NCI-H2029 (cell line): ENCODE data around the gene SLC35B4.
A peak's percentile ranks its signal among the peaks of the same experiment; 100 is the strongest.
"Not testable (repeated sequence)": the region's sequence is repeated elsewhere in the genome, so short reads cannot be mapped to it uniquely, and the experiment has no call there.

ENCODE experiments used
- DNase-seq: peaks from one replicate; lab custom pipeline; 2025; lab: John Stamatoyannopoulos, UW

Gene SLC35B4

GRCh38 chr7:134331393-134331792 lies 14.7 kb upstream of the SLC35B4 start:
- no peak for DNase-seq

- no peak for DNase-seq
These were observed 14.2 kb upstream of the SLC35B4 start for GRCh38 chr7:134330974-134331373.

- no peak for DNase-seq
These were observed 13.1 kb upstream of the SLC35B4 start for GRCh38 chr7:134329614-134330346.

GRCh38 chr7:134328900-134329299 lies 12.2 kb upstream of the SLC35B4 start:
- DNase-seq: no peak

- DNase-seq: peak; percentile 22
These were observed 11.2 kb upstream of the SLC35B4 start for GRCh38 chr7:134327896-134328295.

GRCh38 chr7:134324107-134324506 lies 7.4 kb upstream of the SLC35B4 start:
- no peak for DNase-seq

- no peak for DNase-seq
These were observed 3.5 kb upstream of the SLC35B4 start for GRCh38 chr7:134320201-134320600.

- no peak for DNase-seq
These were observed 1.7 kb upstream of the SLC35B4 start for GRCh38 chr7:134318443-134318842.

GRCh38 chr7:134317434-134317833 lies 704 bp upstream of the SLC35B4 start:
- DNase-seq: no peak

- no peak for DNase-seq
These were observed 821 bp downstream of the SLC35B4 start for GRCh38 chr7:134315679-134316538.

- DNase-seq: no peak
These were observed 3.2 kb downstream of the SLC35B4 start for GRCh38 chr7:134313543-134313942.

- no peak for DNase-seq
These were observed 4.0 kb downstream of the SLC35B4 start for GRCh38 chr7:134312717-134313116.

- DNase-seq: no peak
These were observed 4.9 kb downstream of the SLC35B4 start for GRCh38 chr7:134311807-134312206.

GRCh38 chr7:134308548-134308947 lies 8.2 kb downstream of the SLC35B4 start:
- no peak for DNase-seq

GRCh38 chr7:134307320-134307719 lies 9.4 kb downstream of the SLC35B4 start:
- DNase-seq: no peak

GRCh38 chr7:134302120-134302519 lies 14.6 kb downstream of the SLC35B4 start:
- no peak for DNase-seq

GRCh38 chr7:134301592-134301991 lies 15.1 kb downstream of the SLC35B4 start:
- DNase-seq: no peak

- DNase-seq: no peak
These were observed 15.7 kb downstream of the SLC35B4 start for GRCh38 chr7:134300988-134301387.

GRCh38 chr7:134298902-134299683 lies 17.6 kb downstream of the SLC35B4 start:
- peak; percentile 50 for DNase-seq

- DNase-seq: no peak
These were observed 19.2 kb downstream of the SLC35B4 start for GRCh38 chr7:134297489-134297888.

GRCh38 chr7:134295982-134296381 lies 20.7 kb downstream of the SLC35B4 start:
- DNase-seq: not testable (repeated sequence)

GRCh38 chr7:134293002-134293740 lies 23.6 kb downstream of the SLC35B4 start:
- DNase-seq: no peak
